COLO668 (cell line): ENCODE data around the gene UCP2.
A peak's percentile ranks its signal among the peaks of the same experiment; 100 is the strongest.

Experiments
- DNase-seq: peaks from one replicate; lab custom pipeline; 2025; ENCODE audit not compliant: unreplicated experiment; lab: John Stamatoyannopoulos, UW

UCP2 gene

DNA sequence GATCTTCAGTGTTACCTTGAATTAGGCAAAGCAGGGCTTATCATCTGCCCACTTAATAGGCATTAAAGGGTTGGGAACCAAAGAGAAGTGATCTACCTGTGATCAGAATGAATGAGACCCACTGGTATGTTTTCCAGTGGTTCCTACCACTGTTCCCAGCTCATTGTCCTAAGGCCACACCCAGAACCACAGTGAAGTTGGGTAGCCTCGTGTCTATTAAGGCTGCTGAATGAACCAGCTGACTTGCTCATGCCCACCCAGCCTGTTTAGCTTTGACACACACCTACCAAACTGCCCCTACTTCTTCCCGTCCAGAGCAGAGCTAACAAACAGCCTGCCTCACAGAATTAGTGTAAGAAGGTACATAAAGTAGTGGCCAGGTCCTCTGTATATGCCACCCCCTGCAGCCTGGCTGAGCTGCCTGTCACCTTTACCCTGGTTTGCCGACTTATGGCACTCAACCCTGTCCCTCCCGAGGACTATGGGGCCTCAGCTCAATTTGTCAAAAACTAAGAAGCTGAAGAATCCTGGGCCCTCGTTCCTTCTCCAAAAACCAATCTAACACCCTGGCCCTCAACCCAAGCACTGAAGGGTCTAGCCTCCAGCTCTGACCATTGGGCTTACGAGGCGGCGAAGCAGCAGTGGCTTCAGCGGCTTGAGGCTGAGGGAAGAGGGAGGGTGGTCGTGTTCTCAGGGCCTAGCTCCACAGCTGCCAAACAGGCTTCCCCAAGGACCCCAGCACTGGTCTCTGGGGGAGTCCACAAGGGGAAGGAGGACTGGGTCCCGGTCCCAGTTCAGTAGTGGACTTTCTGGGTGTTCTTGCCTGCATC, 9.8 kb downstream of the UCP2 start:
- DNase-seq = no peak

DNA sequence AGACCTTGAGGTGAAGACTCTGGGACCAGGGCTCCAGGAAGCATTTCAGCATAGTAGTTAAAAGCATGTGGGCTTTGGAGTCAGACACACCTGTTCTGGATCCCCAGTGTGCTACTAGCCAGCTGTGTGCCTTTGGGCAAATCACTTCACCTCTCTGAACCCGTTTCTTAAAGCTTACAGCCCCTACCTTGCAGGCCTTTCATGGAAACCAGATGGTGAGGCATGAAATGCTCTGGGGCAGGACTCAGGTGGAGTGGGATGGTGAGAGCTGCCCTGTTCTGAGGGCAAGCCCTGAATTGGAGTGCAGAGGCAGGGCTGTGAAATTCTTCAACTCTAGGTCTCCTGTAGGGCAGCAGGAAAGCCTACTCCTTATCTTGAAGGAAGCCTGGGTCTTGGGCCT, 10.5 kb downstream of the UCP2 start:
- no peak for DNase-seq

DNA sequence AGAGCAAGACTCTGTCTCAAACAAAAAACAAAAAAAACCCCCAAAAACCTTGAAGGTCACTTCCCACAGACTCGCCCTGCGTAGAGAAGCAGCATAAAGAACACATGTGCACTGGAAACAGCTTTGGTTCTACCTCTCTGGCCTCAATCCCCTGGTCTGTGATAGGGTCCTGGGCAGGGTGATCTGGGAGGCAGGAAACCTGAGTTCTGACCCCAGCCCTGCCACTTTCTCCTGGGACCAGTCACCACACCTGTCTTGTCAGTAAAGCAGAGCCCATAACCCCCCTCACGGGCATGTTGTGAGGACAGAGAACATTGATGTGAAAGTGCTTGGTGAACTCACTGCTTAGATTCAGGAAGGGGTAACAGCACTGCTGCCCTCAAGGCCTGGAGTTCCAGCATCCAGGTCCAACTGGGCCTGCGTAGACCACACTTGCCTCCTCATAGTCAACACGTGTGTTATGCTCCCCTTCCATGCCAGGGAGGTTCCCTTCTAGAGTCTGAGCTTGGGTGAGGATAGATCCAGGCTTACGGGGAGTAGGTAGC, 11.4 kb downstream of the UCP2 start:
- no peak for DNase-seq

DNA sequence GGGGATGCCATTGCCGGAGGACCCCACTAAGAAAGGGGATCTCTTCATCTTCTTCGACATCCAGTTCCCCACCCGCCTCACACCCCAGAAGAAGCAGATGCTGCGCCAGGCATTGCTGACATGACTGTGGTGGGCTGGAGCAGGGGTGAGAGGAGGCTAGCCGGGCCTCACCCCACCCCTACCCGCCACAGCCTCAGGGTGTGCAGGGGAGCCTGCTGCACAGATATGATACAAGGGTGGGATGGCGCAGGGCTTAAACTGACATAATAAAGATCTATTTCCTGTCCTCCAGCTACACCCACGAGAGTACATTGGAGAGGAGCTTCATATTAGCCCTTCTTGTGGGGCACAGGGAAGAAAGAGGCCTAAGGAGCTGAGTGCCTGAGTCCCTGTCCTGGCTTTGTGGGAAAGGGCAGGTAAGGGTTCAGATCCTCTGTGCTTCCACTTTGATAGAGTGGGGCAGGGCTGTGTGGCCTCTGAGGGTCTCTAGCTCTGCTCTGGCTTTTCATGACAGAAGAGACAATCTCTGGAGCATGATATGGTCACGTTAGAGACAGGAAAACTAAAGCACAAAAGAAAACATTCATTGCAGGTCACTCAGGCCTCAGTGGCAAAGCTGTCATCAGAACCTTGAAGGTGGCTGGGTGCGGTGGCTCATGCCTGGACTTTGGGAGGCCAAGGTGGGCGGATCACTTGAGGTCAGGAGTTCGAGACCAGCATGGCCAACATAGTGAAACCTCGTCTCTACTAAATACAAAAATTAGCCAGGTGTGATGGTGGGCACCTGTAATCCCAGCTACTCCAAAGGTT, 12.4 kb downstream of the UCP2 start:
- no peak for DNase-seq

DNA sequence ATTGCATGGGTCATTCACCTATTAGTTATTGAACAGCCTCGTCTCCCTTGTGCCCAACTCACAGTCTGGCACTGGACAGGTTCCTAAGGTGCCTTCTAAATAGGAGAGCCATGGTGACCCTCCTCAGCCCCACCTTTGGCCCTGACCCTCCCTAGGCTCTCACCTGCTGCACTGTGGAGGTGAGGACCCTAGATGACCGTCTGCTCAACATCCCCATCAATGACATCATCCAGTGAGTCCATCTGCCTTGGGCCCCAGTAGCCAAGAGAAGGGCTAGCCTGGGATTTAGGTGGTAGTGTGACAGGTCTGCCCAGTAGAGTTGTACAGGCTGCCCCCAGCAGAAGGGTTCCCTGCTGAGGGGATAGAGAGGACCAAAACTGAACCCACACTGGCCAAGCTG, 13.6 kb downstream of the UCP2 start:
- no peak for DNase-seq

DNA sequence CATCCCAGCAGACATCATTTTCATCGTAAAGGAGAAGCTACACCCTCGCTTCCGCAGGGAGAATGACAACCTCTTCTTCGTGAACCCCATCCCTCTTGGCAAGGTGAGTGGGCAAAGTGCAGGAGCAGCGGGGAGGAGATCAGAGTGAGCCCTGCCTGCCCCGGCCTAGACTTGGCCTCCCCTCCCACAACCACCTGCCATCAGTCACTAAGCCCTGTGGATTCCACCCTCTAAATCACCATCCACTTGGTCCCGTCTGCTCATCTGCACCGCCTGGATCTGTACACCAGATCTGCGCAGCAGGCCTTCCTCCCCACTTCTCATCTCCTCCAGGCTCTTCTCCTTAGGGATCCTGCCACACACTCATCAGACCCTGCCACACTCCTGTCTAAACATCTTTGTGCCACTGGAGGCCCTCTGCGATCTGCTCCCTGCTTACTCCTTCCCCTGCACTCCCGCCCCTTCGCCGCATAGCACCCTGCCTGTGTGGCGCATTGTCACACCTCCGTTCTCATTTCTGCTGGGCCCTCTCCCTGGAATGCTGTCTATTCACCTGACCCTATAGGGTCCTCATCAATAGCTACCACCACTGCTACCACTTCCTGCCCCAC, 14.2 kb downstream of the UCP2 start:
- DNase-seq = no peak

DNA sequence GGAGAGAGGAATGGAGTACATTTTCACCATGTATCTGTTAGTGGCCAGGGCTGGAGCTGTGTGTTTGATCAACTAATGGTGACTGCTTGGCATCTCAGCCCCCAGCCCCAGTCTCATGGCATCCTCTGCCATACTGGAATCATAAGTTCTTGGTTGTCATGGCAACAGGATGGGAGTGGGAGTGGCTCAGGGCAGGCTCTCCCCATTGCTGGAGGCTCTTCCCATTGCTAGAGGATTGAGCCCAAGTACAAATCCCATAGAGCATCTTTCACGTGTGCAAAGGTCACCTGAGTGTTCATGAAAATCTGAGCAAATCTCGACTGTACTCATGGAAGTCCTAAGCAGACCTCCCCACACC, 16.9 kb downstream of the UCP2 start:
- no peak for DNase-seq

DNA sequence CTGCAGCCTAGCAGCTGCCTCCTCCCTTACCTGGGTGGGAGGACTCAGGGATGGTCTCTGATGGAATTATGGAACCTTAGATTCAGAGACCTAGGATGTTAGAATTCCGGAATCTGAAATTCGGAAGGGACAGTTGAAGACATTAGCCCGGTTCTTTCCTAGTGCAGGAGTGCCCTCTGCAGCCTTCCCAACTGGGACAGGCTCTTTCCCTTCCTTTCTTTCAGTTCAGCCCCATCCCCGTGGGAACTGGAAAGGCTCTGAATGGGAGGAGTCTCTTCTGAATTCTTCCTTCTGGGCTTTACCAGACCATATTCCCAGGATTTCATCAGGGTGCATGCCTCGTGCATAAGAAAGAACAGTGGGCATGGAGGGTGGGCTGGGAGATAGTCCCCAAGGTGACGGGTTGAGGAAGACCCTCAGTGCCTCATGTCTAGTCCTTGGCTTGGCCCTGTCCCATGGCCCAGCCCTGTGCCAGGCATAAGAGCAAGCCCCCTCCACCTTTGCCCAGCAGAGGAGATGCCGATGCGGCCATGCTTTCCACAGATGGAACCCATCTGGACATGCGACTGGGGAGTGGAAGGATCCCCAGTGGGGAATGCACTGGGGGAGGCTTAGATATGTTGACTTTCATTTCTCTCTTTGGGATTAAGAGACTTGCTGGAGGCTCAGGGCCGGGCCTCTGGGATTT, 17.4 kb downstream of the UCP2 start:
- DNase-seq = no peak

DNA sequence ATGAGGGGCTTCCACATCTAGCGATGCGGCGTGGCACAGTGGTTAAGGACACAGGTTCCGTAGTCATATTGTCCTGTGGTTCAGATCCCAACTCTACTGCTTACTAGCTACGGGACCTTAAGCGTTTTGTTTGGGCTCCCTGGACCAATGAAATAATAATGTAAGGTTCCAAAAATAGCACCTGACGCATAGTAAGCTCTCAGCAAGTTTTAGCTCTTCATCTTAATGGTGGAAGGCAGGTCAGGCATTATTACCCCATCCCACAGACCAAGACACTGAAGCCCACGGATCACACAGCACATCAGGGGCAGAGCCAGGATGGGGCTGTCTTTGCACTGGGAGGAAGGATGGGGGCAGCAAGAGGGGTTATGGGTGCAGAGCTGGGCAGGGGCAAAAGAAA, 18.8 kb downstream of the UCP2 start:
- DNase-seq = no peak

DNA sequence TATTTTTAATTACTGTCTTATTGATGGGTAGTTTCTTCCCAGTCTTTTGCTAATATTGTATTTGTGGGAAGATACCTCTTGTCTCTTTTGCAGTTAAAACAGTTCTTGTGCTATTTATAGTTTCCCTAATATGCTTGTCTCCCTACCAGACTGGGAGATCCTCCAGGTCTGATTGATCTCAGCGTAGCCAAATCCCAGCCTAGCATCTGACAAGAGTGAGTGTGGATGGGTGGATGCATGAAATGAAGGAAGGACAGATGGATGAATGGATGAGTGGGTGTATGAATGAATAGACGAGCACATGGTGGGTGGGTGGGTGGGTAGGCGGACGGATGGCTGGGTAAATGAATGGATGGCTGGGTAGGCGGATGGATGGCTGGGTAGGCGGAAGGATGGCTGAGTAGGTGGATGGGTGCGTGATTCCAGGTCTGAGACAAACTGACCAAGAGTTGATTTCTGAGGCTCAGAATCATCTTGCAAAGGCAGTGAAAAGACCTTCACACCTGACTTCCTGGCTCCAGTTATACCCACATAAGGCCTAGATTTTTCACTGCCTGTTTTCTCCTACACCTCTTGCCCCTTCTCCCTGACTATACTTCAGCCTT, 20.4 kb downstream of the UCP2 start:
- no peak for DNase-seq

DNA sequence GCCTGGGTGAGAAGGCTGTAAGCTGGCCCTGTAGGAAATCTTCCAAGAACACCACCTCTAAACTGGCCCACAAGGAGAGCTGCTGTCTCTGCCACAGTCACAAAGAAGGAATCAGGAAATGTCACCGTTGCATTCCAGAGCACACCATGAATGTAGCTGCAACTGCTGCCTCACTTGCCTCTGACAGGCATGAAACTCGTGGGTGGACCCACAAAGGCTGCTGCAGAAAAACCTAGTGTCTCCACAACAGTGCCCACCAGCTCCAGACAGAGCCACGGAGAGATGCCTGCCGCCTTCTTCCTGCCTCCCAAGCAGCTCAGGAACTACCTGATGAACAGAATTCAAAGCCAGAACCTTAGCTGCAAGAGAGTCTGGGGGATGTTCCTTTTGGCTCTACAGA, 21.3 kb downstream of the UCP2 start:
- no peak for DNase-seq

DNA sequence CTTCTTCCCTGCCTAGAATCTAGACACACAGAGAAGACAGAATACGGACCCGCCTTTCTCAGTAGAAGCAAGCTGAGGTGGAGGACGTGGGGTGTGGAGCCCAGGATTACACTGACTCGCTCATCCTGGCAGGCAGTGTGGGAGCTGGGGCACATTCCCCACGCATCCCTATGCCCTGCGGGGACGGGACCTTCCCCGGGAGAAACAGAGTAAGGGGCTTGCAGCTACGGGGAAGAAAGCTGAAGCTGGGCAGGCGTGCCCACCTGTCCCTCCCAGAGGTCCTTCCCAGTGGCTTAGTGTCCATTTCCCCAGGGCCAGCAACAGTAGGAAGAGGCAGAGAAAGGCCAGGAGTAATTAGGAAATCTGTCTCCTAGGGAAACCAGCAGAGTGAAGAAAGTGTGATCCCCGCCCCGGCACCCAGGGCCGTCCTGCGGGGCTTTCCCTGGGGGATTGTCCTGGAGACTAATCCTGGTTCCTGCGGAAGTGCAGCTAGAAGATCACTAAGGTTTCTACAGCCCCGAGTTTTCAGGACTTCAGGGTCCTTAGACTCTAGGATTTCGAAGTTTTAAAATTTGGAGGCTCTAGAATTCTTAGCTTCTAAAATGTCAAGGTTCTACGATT, 24.0 kb downstream of the UCP2 start:
- no peak for DNase-seq

DNA sequence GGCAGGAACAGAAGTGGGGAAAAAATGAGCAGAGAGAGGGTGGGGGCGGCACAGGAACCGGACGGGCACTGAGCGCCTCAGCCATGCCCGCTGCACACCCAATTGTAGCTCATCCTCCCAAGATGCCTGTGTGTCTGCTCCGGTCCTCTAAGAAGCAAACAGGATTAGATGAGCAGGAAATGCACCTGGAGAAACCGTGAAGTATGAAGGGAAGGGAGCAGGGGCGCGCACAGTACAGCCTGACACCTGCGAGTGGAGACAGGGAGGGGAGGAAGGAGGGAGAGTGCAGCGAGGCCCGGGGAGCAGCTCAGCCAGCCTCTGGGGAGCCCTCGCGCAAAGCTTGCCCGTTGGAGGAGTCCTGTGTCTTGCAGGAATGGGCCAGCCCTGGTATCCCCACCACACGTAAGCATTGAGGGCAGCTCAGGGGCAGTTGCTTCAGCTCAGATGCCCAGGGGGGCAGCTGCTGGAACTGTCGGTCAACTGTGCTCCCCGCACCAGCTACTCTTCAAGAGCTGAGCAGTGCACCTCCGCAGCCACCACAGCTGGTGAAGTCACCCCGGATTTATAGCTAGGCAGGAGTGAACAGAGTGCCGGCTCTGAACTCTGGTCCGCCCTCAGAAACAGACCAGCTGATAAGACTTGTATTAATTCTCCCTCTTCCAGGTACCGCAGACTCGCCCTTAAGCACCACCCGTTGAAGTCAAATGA, 24.8 kb downstream of the UCP2 start:
- no peak for DNase-seq

DNA sequence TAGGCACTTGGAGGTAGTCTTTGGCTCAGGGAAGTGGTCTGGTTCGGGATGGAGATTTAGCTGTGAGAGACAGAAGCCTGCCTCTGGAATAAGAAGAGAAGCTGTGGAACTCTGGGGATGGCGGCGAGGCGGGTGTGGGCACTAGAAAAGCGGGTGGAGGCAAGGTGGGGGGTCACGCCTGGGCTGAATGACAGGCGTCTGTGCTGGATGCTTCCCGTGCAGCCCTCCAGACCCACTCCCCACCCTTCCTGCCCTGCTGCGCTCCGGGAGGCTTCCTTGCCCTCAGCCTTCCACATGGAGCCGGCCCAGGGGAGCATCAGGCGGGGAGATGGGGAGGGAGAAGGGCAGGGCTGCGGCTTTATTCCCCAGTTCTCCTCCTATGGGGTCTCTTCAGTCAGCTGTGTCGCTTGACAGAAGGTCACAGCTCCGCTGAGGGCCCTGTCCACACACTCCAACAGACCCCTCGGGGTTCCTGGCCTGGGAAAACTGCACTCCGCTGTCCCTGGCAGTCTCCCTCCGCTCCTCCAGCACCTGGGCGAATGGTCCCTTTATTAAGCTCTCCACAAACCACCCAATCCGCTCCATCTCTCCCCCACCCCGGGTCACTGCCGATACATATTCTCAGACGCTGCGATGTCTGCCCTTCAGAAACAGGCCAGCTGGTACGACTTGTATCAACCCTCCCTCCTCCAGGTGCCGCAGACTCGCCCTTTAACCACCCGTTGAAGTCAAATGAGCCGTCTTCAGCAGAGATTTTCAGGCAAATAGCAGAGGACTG, 25.6 kb downstream of the UCP2 start:
- no peak for DNase-seq

DNA sequence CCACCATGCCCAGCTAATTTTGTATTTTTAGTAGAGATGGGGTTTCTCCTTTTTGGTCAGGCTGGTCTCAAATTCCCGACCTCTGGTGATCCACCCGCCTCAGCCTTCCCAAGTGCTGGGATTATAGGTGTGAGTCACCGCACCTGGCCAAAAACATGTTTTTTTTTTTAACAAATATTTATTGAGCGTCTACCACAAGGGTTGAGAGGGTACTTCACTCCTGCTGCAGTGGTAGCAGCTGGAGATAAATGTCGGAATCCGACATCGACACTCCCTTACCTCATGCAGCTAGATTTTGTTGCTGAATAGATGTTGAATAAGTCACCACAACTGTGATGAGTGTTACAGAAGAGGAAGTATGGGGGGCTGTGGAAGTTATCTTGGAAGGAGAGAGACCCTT, 30.8 kb downstream of the UCP2 start:
- peak; percentile 43 for DNase-seq

DNA sequence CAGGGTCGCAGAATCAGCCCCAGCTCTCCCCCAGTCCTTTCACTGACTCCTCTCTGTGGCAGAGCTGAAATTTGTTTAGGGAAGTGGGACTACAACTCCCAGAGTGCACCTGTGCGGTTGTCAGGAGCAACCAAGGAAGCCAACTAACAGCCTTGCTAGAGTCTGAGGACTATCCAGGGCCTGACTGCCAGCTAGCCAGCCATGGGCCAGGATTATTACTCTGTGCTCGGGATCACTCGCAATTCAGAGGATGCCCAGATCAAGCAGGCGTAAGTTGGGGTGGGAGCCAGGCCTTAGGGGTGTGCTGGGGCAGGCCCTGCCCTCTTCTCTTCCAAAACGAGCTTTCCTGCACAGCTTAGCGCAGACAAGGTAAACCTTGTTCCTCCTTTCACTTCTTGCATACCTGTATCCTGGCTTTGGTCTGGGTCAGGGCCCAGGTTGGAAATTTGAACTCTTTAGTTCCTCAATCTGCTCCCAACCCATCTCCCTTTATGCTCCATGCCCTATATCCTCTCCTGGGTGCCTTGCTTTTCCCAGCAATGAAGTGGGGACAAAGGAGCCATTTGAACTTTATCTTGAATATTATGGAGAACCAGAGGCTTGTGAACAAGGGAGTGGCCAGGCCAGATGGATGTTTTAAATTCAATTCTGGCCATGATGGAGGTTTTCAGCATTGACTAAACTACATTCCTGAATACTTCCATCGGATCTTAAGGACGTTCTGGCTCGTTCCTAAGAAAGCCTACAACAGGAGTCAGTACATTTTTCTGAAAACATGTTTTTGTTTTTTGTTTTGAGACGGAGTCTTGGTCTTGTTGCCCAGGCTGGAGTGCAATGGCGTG, 31.6 kb downstream of the UCP2 start, which contains the start of gene DNAJB13:
Gene DNAJB13, plus strand, starts transcription at position 158 of the 842 bp plus-strand sequence. Its CDS starts 44 bp downstream, at position 202.
- peak; percentile 59 for DNase-seq

DNA sequence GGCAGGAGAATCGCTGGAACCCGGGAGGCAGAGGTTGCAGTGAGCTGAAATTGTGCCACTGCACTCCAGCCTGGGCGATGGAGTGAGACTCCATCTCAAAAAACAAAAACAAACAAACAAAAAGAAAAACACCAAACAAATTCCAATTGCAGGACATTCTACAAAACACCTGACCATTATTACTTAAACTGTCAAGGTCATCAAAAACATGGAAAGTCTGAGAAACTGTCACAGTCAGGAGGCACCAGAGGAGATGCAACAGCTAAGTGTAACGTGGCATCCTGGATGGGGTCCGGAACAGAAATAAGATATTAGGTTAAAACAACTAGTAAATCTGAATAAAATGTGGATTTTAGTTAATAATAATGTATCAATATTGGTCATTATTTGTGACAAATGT, 32.7 kb downstream of the UCP2 start:
- no peak for DNase-seq

DNA sequence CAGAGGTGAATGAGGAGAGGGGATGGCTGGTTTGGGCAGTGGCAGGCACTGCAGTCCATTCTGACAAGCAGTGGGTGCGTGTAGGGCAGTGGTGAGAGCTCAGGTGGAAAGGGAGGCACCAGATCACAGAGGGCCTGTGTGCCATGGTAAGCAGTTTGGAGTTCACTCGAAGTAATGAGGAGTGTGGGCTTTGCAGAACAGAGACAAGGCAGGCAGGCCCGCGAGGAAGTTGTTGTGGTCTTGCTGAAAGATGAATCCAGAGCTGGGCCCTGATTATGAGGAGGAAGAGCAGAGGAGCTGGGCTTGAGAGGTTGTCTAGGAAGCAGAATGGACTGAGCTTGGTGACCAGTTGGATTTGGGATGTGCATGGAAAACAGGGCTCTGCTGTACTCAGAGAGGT, 33.4 kb downstream of the UCP2 start:
- DNase-seq = no peak
